ENCODE results near the gene CFAP299.
"Not testable (repeated sequence)": the region's sequence is repeated elsewhere in the genome, so short reads cannot be mapped to it uniquely, and the experiment has no call there.

CFAP299 gene

DNA sequence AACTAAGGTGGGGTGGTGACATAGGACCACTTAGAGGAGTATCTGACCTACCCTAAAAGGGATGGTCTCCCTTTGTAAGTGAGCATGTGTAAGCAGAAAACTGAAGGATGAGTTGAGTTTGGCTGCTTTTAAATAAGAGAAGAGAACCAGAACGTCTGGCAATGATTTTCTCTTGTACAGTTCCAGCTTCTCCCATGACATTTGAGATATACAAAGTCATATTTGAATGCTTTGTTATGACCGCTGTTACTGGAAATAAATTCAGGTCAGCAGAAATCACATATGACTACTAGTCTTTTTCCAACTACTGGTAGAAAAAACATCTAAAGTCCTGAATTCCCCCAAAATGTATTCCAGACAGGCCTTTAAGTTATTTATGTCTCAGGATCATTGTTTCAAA, 381.7 kb downstream of the CFAP299 start:
- DNase-seq (ENCODE audit: low spot score), result no peak

DNA sequence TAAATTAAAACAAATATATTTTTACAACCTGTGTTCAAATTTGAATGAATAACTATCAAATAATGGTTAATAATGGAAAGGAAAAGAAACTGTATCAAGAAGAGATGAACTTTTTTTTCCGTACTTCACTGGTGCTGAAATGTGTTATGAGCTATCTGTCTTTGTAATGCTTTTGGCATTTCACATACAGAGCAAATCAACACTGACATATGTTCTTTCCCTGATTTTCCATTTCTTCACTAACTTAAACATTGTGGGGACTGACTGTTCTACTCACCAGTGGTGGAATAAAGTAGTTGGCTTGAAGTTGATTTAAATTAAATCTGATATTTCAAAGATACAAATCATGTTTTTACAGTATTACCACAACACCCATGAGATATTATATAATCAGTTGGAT, 390.9 kb downstream of the CFAP299 start:
- no peak for DNase-seq (ENCODE audit: low spot score)

GRCh38 chr4:80730158-80730557, 394.6 kb downstream of the CFAP299 start:
- no peak for DNase-seq (ENCODE audit: low spot score)

DNA sequence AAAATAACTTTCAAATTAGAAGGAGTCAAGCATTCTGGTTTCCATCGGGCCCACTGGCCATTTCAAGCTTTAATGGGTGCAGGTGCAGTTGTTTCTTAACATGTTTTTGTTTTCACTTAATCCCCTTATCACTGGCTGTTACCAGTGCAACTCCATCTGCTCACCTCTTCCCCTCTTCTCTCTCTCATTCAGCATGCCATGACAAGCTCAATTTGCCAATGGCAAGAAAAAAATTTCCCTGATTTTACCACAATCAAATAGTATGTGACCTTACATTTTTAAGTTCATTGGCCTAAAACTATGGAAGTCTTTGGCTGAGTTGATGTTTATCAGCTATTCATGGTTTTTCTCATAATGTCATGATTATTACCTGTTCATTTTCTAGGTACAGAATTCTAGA, 395.9 kb downstream of the CFAP299 start:
- DNase-seq (ENCODE audit: low spot score), result no peak

DNA sequence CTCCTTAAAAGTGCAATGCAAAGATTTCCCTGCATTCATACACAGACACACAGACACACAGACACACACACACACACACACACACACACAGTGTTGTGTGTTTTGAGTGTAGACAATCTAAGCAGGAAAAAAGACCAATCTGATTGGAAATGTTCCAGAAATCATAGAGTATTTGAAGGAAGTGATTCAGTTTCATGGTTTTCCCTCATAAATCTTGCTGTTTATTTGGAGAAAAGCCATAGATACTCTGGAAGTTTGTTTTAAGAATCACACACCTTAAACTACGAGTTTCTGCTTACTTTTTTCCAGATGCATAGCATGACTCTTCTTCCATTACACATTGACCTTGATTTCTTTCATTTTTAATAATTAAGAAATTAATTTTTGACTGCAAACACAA, 396.5 kb downstream of the CFAP299 start:
- DNase-seq (ENCODE audit: low spot score), result no peak

DNA sequence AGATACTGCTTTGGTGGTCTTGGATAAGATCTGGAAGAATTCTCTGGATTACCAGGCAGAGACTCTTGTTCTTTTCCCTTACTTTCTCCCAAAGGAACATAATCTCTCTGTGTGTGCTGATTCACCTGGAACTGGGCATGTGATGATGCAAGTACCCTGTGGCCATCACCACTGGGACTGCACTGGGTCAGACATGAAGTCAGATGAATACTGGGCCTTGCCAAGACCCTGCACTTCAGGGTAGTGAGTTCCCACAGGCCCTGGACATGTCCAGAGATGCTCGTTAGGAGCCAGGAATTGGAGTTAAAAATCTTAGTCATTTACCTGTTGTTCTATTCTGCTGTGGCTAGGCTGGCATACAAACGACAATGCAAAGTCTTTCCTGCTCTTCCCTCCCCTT, 404.8 kb downstream of the CFAP299 start:
- DNase-seq (ENCODE audit: low spot score), result no peak

GRCh38 chr4:80749558-80749957, 414.0 kb downstream of the CFAP299 start:
- DNase-seq (ENCODE audit: low spot score), result not testable (repeated sequence)

DNA sequence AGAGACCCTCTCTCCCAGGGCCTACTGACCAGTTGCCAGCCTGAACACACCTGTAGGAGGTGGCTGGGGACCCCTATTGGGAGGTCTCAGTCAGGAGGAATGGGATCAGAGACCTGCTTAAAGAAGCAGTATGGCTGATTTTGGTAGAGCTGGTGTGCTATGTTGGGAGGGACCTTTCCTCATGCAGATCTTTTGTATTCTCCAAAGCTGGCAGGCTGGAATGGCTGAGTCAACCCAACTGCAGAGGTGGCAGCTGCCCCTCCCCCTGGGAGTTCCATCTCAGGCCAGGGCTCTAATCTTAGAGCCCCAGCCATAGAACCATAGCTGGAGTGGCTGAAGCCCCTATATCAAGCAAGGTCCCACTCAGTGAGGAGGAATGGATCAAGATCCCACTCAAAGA, 415.7 kb downstream of the CFAP299 start:
- DNase-seq (ENCODE audit: low spot score), result no peak

- no peak for DNase-seq (ENCODE audit: low spot score)
Observed at GRCh38 chr4:80767944-80768343, 432.4 kb downstream of the CFAP299 start.

- DNase-seq (ENCODE audit: low spot score), result no peak
Observed at GRCh38 chr4:80776168-80776567, 440.6 kb downstream of the CFAP299 start.

- DNase-seq (ENCODE audit: low spot score), result no peak
Observed at GRCh38 chr4:80781431-80781830, 445.9 kb downstream of the CFAP299 start.

- no peak for DNase-seq (ENCODE audit: low spot score)
Observed at GRCh38 chr4:80787306-80787705, 451.8 kb downstream of the CFAP299 start.

GRCh38 chr4:80788798-80789197, 453.3 kb downstream of the CFAP299 start:
- no peak for DNase-seq (ENCODE audit: low spot score)

GRCh38 chr4:80790152-80790551, 454.6 kb downstream of the CFAP299 start:
- no peak for DNase-seq (ENCODE audit: low spot score)

- DNase-seq (ENCODE audit: low spot score), result not testable (repeated sequence)
Observed at GRCh38 chr4:80793660-80794059, 458.1 kb downstream of the CFAP299 start.

DNA sequence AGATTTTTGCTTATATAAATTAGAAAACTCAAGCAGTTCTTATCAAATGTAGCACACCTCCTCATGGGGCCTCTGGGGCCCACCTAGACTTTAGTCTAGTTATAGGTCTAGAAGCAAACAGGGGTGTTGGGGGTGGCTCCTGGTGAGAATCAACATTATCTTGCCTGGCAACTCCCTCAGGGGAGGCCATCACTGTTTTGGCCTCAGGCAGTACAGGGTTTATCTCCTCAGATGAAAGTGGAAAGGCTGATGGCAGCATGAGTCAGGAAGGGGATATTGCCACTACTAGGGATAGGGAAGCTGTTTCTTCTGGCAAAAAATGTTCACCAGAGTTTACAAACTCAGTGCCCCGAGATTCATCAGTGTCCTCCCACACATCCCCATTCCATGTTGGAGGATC, 462.6 kb downstream of the CFAP299 start:
- no peak for DNase-seq (ENCODE audit: low spot score)

GRCh38 chr4:80800719-80801118, 465.2 kb downstream of the CFAP299 start:
- not testable (repeated sequence) for DNase-seq (ENCODE audit: low spot score)

GRCh38 chr4:80803337-80803736, 467.8 kb downstream of the CFAP299 start:
- DNase-seq (ENCODE audit: low spot score), result no peak

DNA sequence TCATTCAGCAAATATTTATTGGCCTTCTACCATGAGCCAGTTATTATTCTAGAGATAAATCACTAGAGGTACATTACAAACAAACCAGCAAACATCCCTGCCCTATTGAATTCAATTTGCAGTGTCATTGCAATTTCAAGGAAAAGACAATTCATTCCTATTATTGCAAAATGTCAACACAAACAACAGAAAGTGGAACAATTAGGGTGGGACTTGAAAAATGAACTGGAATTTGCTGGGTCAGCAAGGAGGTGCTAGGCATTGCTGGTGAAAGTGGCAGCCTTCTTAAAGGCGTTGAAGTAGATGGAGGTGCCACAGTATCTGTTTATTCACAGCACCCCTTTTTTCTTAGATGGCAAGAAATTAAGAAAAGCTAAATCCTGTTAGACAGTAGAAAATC, 470.9 kb downstream of the CFAP299 start:
- no peak for DNase-seq (ENCODE audit: low spot score)

GRCh38 chr4:80809039-80809729, 473.7 kb downstream of the CFAP299 start:
- DNase-seq (ENCODE audit: low spot score), result no peak

DNA sequence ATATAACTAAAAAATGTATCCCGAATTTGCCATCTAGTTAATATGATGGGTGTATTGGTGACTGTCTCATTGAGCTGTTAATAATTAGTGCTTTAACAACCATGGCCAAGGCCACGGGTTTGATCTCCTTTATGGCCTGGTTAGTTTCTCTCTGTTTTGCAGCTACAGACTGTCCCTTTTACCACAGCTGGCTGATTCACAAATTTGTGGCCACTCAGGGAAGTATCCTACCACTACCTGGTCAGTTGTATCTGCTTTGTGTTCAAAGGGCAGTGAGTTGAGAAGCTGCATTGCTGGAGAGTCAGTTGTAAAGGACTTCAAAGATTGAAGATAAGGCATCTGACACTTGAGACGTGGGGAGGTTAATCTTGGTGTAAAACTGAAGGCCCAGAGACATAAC, 475.9 kb downstream of the CFAP299 start:
- no peak for DNase-seq (ENCODE audit: low spot score)

DNA sequence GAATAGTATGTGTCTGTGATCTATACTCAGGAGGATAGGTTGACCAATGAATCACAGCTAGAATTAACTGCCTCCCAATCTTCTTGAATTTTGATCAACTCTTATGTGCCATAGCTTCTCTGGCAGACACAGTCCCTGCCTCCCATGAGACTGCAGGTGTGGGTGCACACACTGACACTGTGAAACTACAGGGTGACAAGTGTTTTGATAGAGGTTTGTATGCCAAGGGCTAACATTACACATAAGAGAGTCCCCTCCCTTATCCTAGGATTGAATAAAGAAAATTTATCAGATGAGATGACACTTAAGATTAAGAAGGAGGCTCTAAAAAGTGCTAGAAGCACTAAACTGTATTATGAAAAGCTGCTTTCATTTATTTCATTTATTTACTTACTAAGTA, 476.6 kb downstream of the CFAP299 start:
- no peak for DNase-seq (ENCODE audit: low spot score)

GRCh38 chr4:80814266-80814665, 478.7 kb downstream of the CFAP299 start:
- DNase-seq (ENCODE audit: low spot score), result no peak

Data from globus pallidus (tissue), 1 donor.